Right atrium auricular region (tissue), 2 donors: ENCODE results near the gene MMP7. TPM values are rescaled to one million over a fixed set of nuclear protein-coding genes. Genes with fewer than 3 reads are reported as not detected.

Experiments
- DNase-seq: peaks from one replicate; pipeline ENCODE4 v3.0.0-alpha.2; 2019; ENCODE audit warnings: low spot score
- H3K27ac ChIP-seq, 2 donors: fragments of 200-600 bp; sonication (generic); 1 replicate in 1 of 2; 2 replicates in 1 of 2; pipeline ENCODE4 v1.5.1; 2016 to 2019
- H3K27me3 ChIP-seq, 2 donors: fragments of 200-600 bp; sonication (generic); one replicate each; pipeline versions ENCODE4 v1.5.1 to v1.6.0; 2017 to 2019
- H3K36me3 ChIP-seq: fragments of 200-600 bp; sonication (generic); one replicate; pipeline ENCODE4 v1.5.1; 2016
- H3K4me1 ChIP-seq, 2 donors: fragments of 200-600 bp; sonication (generic); one replicate each; pipeline versions ENCODE4 v1.5.1 to v1.6.0; 2017 to 2019
- H3K4me3 ChIP-seq, 2 donors: fragments of 200-600 bp; sonication (generic); 1 replicate in 1 of 2; 2 replicates in 1 of 2; pipeline ENCODE4 v1.5.1; 2017 to 2019; ENCODE audit warnings: mild to moderate bottlenecking in 1 of 2, moderate library complexity in 1 of 2
- H3K9me3 ChIP-seq, 2 donors: fragments of 200-600 bp; sonication (generic); one replicate each; pipeline ENCODE4 v1.5.1; 2019
- CTCF ChIP-seq, 2 donors: fragments of 200-600 bp; sonication (generic); IDR thresholded peaks; one replicate each; pipeline ENCODE4 v1.5.1; 2019; ENCODE audit warnings: antibody characterized with exemption in 2 of 2
- total RNA-seq, 2 donors: library from RNA; depleted of rRNA; stranded (reverse); fragments of >200 nt; gene quantifications; one replicate each; pipeline ENCODE4 v1.1.0, GENCODE V29; 2016

MMP7 gene
- total RNA-seq, 2 donors from 2014 or later: not detected

GRCh38 chr11:102486584-102486983, 44.0 kb downstream of the MMP7 start:
- Histone ChIP-seq H3K27ac (no peak overlapping the region), H3K36me3 (no peaks in the 10 kb centered on the region), H3K4me3 (no peak overlapping the region), H3K9me3 (no peaks in the 10 kb centered on the region), H3K4me1 (no peaks in the 10 kb centered on the region), H3K27me3 (no peaks in the 10 kb centered on the region)
- no peak for TF ChIP-seq CTCF (IDR thresholded peaks at IDR 0.05)
- no peak for DNase-seq

- no peak for DNase-seq
- no peaks in the 10 kb centered on the region for H3K9me3 ChIP-seq
Observed at GRCh38 chr11:102485095-102485722, 45.3 kb downstream of the MMP7 start.

GRCh38 chr11:102482433-102482832, 48.1 kb downstream of the MMP7 start:
- H3K36me3 ChIP-seq: no peaks in the 10 kb centered on the region
- DNase-seq: no peak

More at GRCh38 chr11:102485095-102485722, 45.3 kb downstream of the MMP7 start:
- no peak for TF ChIP-seq CTCF (IDR thresholded peaks at IDR 0.05)
- Histone ChIP-seq H3K27me3 (no peaks in the 10 kb centered on the region), H3K36me3 (no peaks in the 10 kb centered on the region), H3K27ac (no peak overlapping the region), H3K4me1 (no peaks in the 10 kb centered on the region), H3K4me3 (no peak overlapping the region)

GRCh38 chr11:102479733-102480132, 50.8 kb downstream of the MMP7 start:
- Histone ChIP-seq H3K4me3 (no peak overlapping the region), H3K4me1 (peaks cover 0 to 7% of the 10 kb centered on the region in 2 donors), H3K9me3 (no peaks in the 10 kb centered on the region), H3K36me3 (no peaks in the 10 kb centered on the region), H3K27ac (no peak overlapping the region), H3K27me3 (no peaks in the 10 kb centered on the region)
- TF ChIP-seq CTCF (IDR thresholded peaks at IDR 0.05): no peak
- DNase-seq: no peak

More at GRCh38 chr11:102482433-102482832, 48.1 kb downstream of the MMP7 start:
- Histone ChIP-seq H3K4me3 (no peak overlapping the region), H3K27ac (no peak overlapping the region), H3K27me3 (no peaks in the 10 kb centered on the region), H3K4me1 (no peaks in the 10 kb centered on the region), H3K9me3 (no peaks in the 10 kb centered on the region)
- no peak for TF ChIP-seq CTCF (IDR thresholded peaks at IDR 0.05)

GRCh38 chr11:102478673-102479299, 51.8 kb downstream of the MMP7 start:
- no peak for TF ChIP-seq CTCF (IDR thresholded peaks at IDR 0.05)
- DNase-seq: no peak
- Histone ChIP-seq H3K9me3 (no peaks in the 10 kb centered on the region), H3K4me1 (peaks cover 0 to 7% of the 10 kb centered on the region in 2 donors), H3K27ac (no peak overlapping the region), H3K27me3 (no peaks in the 10 kb centered on the region), H3K4me3 (no peak overlapping the region), H3K36me3 (no peaks in the 10 kb centered on the region)
